ENCODE results near the gene MSMP.

The MSMP gene, protein sequence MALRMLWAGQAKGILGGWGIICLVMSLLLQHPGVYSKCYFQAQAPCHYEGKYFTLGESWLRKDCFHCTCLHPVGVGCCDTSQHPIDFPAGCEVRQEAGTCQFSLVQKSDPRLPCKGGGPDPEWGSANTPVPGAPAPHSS

DNA sequence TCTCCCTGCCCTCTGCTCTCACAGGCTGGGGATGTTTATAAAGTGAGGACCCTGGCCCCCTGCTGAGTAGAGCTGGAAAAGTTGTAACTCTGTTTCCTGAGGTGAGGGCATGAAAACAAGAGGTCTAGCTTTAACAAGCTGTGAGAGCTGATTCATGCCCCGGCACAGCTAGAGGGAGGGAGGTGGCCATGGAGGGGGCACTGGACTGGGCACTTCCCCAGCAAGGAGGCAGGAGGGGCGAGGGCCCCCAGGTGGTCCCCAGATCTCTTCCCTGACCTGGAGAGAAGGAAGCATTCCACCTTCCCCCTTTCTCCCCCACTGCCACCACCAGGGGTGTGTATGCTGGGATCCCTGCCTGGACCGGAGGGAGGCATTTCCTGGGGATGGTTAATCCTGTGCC, at the start of gene MSMP:
Gene MSMP (minus strand): TSS at position 13 of the 400 bp plus-strand sequence. CDS start 147 bp downstream, outside the sequence.
- no peak for DNase-seq (ENCODE audit: low read depth, low spot score)

DNA sequence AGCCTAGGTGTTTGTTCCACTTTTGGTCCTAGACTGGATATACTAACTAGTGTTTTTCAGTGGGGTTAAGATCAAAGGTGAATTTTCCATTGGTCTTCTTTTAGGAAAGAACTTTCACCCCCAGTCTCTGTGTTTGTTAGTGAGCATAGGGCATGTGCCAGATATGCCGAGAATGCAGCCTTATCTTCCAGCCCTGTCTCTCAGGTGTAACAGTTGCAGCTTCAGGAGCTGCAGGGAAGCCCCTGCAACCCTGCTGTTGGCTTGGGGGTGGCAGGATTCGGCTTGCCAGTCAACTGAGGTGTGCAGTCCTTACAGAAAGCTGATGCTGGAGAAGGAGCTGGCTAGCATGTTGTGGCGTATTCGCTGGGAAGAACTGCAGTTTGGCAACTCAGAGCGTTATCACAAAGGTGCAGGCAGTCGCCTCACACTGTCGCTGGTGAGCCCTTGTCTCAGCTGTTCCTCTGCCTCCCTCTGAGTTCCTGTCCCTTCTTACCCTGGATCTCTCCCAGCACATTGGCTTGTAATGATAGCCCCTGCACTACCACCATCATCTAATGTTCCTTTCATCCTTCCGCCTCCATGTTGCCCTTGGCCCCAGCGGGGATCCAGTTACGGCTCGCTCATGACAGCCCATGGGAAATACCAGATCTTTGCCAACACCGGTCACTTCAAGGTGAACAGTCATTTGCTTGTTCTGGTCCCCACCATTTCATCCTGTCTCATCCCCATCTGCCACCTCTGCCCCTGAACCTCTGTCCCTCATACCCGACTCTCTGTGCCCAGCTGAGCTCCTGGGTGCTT, 47.5 kb upstream of the MSMP start:
- DNase-seq (ENCODE audit: low read depth, low spot score): no peak

DNA sequence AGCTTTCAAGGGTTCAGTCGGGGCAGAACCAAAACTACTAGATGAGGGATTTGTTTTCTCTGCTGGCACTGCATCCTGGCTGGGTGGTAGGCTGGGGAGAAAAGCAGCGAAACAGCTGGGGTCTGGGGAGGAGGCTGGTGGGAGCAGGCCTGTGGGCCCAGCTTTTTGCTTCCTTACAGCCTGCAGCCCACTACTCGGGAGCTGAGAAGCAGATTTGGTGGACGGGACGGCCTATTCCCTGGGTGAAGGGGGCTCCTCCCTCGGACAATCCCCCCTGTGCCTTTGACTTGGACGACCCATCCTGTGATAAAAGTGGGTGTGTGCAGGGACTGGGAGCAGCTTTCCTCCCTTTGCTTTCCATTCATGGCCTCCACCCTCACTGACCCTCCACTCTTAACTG, 46.5 kb upstream of the MSMP start:
- no peak for DNase-seq (ENCODE audit: low read depth, low spot score)

DNA sequence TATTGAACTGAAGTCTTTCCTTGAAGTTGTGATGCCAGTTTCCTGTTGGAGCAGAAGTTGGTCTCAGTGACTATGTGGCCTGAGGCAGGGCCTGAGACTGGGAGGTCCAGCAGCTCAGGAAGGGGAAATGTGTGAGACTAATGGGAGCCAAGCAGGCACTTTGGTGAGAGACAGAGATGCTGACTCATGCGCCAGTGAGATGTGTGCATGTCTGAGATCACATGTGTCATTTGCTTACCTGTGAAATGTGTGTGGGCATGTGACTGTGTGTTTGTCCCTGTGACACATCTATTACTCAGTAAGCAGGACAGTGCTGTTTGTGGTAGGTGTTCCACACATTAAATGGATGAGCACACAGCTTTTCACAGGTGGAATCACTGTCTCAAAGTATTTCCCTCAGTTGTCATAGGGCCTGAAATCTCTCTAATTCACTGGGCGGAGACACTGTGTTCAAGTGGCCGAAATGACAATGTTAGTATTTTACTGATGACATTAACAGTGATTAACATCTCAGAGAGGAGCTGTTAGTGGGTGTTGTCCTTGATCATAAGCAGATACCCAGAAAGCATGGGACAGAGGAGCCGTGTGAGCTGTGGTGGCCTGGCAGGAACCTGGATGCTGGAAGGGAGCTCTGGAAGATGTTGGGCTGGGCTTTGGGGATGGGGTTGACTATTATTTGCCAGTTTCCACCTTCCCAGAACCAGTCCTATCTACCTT, 44.7 kb upstream of the MSMP start:
- DNase-seq (ENCODE audit: low read depth, low spot score): no peak

DNA sequence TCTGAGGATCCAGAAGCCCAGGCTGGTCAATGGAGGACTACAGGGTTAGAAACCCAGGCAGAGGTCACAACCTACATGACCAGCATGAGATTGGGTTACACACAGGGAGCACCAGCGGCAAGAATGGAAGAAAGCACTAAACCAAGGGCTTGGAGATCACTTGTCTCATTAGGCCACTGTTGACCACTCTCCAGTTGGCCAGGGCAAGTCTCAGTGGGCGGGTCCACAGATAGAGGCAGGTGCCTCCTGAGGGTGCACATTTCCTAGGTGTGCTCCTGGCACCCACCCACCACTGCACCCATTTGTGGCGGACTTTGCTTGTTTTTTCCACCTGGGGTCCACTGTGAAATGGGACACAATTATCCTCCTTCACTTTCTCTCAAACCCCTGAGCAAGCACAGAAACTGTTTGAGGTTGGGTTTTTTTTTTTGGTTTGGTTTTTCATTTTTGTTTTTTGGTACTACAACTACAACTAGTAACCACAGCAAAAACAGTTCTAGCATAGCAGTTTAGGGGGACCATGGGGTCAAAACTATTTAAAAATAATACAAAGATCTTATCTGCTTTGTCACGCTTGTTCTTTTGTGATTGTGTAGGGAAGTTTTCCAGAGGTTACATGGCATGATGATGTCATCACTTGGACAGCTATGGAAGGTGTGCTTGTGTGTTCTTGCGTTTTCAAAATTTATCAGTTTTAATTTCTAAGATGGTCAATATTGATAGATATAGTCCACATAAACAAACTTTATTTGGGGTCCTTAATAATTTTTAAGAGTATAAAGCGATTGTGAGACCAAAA, 43.4 kb upstream of the MSMP start:
- DNase-seq (ENCODE audit: low read depth, low spot score): no peak

DNA sequence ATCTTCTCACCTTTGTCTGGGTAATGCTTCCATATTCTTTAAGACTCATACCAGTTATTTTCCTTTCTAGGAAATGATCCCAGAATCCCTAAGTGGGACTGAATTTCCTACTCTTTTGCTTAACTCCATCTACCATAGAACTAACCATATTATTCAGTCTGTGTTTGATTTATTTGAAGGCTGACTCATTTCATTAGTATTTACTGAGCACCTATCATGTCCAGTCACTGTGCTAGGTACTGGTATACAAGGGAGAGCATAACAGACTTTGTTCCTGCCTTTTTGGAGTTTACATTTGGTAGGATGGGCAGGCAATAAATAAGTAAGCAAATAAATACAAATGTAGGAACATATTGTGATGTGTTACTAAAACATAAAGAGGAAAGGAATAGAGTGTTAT, 41.6 kb upstream of the MSMP start:
- no peak for DNase-seq (ENCODE audit: low read depth, low spot score)

DNA sequence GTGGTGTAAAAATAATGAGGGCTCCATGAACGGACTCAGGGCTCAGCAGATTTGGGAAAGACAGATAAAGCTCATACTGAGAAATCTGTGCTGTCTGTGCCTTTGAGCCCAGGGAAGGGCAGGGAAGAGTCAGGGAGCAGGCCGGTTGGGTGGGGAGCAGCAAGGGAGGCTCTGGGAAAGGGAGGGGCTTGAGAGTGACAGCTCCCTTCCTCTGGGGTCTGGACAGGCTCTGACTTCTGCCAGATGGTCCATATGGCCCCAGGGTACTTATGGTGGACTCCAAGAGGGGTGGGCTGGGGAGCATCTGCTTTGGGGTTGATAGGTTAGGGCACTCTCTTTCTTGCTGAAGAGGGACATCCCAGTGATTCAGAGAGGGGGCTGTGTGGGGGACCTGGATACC, 39.4 kb upstream of the MSMP start:
- DNase-seq (ENCODE audit: low read depth, low spot score): no peak

DNA sequence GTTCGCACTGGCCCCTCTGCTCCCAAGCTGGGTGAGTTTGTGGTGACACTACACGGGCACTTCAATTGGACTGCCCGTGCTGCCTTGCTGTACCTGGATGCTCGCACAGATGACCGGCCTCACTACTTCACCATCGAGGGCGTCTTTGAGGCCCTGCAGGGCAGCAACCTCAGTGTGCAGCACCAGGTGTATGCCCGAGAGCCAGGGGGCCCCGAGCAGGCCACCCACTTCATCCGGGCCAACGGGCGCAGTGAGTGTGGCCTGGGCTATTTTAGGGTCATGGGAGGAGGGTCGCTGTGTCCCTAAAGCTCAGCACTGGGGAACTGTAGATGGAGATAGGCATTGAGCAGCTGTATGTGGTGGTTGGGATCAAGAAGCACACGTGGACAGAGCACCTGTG, 38.8 kb upstream of the MSMP start:
- no peak for DNase-seq (ENCODE audit: low read depth, low spot score)

DNA sequence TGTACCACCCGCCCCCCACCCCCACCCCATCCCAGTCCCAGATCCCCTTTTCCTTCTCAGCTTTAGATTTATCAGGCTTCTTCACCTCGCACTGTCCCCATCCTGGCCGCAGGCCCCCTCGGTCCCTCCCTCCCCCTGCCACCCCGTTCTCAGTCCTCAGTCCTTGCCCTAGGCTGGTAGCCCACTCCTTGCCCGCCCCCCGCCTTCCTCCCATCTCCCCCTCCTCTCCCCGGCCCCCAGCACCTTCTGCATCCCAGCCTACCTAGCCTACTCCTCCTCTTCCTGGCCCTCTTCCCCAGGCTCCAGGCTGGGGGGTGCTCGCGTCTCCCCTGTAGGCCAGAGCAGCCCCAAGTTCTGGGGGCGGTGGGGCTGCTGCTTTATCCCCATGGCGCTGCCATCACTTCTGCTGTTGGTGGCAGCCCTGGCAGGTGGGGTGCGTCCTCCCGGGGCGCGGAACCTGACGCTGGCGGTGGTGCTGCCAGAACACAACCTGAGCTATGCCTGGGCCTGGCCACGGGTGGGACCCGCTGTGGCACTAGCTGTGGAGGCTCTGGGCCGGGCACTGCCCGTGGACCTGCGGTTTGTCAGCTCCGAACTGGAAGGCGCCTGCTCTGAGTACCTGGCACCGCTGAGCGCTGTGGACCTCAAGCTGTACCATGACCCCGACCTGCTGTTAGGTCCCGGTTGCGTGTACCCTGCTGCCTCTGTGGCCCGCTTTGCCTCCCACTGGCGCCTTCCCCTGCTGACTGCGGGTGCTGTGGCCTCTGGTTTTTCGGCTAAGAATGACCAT, 38.1 kb upstream of the MSMP start:
- no peak for DNase-seq (ENCODE audit: low read depth, low spot score)

DNA sequence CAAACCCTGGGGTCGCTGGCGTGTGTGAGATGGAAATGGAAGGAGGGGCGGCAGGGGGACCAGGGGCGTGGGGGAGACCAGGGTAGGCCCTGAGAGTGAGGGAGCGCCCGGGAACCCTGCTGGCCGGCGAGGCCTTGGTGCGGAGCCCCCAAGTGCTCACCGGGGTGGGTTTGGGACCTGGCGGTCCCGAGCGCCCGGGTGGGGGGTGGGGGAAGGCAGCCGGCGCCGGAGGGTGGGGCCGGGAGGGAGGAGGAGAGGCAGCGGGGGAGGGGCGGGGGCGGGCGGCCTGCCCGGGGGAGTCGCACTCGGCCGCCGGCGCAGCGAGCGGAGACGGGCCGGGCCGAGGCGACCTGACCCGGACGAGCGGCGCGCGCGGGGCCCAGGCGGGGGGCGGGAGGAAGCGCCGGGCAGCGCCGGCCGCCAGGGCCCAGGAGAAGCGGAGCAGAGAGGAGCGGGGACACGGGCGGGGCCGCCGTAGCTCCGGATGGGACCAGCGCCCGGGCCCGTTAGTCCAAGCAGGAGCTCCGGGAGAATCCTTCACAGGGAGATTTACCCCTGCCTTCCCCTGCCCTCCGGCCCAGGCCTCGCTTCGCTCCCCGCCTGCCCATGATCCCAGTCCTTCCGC, 37.3 kb upstream of the MSMP start, which contains the start of gene NPR2:
Gene NPR2 (plus strand): TSS at position 295 of the 625 bp plus-strand sequence. CDS start 818 bp downstream, outside the sequence.
- no peak for DNase-seq (ENCODE audit: low read depth, low spot score)

DNA sequence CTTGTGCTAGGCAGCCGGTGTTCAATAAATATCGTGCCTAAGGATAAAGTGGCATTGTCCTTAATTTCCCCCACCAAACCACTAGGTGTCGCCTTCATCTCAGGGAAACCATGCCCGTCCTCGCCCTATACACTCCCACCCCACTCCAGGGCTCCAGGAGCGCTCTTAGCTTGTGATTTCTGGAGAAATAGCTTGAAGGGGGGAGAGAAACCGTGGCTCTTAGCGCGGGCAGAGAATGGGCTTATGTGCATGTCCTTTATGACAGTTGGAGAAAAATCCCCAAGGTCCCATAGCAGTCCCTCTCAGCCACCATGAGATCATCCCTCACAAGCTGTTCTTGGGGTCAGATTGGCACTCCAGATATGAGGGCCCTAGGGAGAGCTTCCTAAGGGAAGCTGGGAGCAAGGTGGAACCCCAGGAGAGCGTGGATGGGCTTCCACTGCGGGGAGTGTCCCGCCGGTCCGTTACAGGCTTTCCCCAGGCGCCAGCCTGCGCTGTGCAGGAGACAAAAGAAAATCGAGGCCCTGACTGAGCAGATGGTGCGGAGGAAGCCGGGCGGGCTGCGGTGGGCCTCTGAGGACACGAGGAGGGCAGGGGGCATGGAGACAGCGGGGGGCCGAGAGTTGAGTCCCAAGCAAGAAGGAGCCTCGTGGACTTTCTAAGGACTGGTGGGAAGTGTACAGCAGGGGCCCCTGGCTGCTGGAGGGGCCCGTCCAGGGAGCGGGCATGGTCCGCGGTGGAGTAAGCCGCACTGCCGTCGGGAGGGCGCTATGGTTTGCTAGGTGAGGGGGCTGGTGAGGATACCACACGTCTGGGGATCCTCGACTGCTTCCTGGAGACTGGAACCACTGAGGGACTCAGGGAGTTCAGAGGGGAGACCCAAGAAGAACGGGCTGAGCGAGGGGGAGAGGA, 36.6 kb upstream of the MSMP start:
- DNase-seq (ENCODE audit: low read depth, low spot score): peak; percentile 59

DNA sequence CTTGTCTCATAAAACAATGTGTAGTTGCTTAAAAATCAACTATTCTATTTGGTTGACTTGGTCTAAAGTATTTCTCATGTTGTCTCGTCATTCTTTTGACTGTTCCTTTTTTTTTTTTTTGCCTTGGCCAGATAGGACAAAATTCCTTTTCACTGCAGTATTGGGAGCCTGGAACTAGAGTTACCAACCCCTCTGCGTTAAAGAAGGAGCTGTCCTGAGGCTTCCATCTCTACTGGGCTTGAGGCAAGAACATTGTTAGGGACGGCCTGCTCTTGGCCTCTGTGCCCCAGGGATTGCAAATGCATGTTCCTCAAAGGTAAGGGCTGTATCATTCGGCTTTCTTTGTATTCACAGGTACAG, 35.9 kb upstream of the MSMP start:
- no peak for DNase-seq (ENCODE audit: low read depth, low spot score)

DNA sequence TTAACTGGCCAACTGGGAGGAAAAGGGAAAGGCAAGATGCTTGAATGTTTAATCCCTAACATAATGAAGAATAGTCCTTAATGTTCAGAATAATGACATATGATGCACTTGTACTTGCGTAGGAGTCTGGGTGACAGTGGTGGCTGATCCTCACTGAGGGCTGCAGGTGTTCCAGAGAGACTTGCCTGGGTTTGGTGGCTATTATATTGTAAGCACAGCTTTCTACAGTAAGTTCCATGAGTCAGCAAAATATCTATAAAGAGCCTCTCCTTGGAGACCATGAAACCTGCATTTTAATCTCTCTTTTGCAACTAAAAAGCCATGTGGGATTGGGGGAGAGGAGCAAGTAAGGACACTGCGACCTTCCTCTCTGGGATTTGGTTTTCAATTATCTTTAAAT, 35.5 kb upstream of the MSMP start:
- DNase-seq (ENCODE audit: low read depth, low spot score): no peak

DNA sequence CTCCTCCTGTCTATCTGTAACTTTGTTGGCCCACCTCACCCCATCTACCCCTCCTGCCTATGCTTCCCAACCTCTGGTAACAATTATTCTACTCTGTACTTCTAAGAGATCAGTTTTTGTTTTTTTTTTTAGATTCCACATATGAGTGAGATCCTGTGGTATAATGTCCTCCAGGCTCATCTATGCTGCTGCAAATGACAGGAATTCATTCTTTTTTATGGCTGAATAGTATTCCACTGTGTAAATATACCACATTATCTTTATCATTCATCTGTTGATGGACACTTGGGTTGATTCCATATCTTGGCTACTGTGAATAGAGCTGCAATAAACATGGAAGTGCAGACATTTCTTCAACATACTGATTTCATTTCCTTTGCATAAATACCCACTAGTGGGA, 29.3 kb upstream of the MSMP start:
- no peak for DNase-seq (ENCODE audit: low read depth, low spot score)

DNA sequence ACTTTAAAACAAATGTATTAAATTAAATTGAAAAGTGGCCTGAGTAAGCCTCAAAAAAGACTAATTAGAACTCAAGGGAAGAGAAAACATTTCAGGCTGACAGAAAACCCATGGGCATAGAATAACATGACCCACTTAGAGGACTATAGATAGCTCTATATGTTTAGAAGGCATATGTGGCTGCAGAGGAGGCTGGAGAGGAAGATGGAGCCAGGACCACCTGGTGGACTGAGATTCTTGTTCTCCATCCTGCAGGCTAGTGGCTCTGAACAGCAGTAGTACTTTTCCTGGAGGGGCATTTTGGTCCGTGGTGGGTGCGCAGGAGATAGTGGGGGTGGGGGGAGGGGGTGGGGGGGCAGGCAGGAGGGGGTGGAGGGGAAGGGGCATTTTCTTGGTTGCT, 27.0 kb upstream of the MSMP start:
- DNase-seq (ENCODE audit: low read depth, low spot score): no peak

DNA sequence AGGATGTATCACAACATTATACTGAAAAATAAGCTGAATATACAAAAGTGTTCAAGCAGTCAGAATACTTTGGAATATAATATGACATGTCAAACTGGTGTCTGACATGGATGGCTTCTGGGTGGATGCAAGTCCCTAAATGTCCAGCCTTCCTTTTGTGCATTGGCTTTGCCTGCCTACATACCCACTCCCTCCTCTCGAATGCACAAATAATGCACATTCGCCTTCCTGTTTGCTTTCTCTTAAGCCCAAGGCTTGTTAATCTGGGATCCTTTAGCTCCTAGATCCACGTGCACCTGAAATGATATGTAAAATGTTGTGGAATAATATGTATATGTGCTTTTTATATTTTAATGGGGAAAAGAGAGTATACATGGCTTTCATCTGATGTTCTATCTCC, 24.4 kb upstream of the MSMP start:
- DNase-seq (ENCODE audit: low read depth, low spot score): no peak

DNA sequence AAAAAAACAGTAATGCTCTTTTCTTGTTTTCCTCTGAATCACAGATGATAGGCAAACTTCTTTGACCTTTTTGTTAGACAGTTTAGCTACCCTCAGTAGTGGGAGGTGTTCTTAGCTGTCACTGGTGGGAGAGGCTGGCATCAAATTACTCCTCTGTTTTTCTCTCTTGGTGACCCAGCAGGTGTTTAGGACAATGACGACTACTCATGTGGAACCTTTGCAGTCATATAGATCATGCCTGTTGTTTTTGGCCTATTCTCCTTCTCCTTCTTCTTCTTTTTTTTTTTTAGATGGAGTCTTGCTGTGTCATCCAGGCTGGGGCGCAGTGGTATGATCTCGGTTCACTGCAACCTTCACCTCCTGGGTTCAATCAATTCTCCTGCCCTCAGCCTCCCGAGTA, 21.9 kb upstream of the MSMP start:
- no peak for DNase-seq (ENCODE audit: low read depth, low spot score)

DNA sequence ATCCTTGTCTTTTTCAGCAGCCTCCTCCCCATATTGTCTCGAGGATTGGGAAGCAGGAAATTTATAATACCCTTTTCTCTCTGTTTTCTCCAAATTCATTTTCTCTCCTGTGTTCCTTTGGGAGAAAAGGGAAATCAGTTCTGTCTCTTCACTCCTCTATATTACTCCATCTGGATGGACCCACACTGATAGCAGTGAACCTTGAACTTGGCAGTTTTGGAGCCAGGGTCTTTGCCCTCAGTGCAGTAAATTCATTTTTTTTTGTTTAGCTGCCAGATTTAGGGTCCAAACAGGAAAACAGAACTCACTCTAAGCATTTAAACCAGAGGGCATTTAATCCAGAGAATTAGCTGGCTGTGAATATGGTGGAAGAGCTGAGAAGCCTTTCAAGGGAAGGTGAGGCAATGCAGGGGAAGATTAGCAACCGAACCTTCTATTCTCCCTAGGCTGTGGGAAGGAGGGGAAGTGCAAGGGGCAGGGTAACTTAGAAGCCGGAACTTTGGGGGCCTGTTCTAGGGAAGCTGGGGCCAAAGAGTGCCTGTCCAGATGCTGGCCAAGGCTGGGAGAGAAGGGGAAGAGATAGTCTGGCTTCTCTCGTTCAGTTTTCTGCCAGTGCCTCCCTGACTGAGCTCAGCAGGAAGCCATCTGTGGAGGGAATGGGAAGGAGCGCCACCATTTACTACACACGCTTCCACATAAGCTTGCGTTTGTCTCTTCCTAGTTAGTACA, 21.0 kb upstream of the MSMP start:
- DNase-seq (ENCODE audit: low read depth, low spot score): no peak

DNA sequence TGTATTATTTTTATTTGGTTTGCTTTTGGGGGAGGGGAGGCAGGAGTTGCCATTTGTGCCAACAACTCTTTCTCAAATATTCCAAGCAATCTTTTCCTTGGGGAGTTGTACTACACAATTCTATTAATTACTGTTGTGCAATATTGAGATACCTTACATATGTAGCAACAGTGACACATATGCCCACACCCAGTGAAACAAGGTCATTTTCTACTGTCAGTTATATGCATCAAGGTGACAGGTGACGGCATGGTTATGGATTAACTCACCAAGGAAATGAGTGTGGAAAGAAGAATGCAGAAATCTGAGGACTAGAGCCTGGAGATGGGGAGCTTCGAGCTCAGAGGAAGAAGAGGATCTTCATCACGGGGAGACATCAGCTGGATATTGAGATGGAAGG, 17.9 kb upstream of the MSMP start:
- no peak for DNase-seq (ENCODE audit: low read depth, low spot score)
